Neural cell (in vitro differentiated cells): Measurements from ENCODE around the gene COG2. TPM values are rescaled to one million over a fixed set of nuclear protein-coding genes. Genes with fewer than 3 reads are reported as not detected.

Experiments
- H2AFZ ChIP-seq: fragments of 200-600, 300-800 bp; sonication (generic), shearing (Covaris generic); 2 replicates; pipeline ENCODE4 v1.6.0; 2014; ENCODE audit warnings: low read depth, mild to moderate bottlenecking, antibody characterized with exemption, low read length, moderate library complexity
- H3F3A ChIP-seq: fragments of 200-600 bp; shearing (Covaris generic); 2 replicates; pipeline ENCODE4 v1.6.1; 2016; ENCODE audit warnings: mild to moderate bottlenecking, moderate library complexity, mixed read lengths, antibody characterized with exemption, low read length; ENCODE audit not compliant: insufficient read depth, poor library complexity, severe bottlenecking
- H3K27ac ChIP-seq: fragments of 200-600, 300-800 bp; sonication (generic), shearing (Covaris generic); 2 replicates; pipeline ENCODE4 v1.5.1; 2014; ENCODE audit warnings: mild to moderate bottlenecking, low read length, moderate library complexity
- H3K27me3 ChIP-seq: fragments of 300-800, 200-600 bp; sonication (generic), shearing (Covaris generic); 2 replicates; pipeline ENCODE4 v1.6.0; 2014; ENCODE audit warnings: mild to moderate bottlenecking, low read depth, low read length, moderate library complexity; ENCODE audit not compliant: insufficient read depth
- H3K36me3 ChIP-seq: fragments of 300-800, 200-600 bp; sonication (generic), shearing (Covaris generic); 2 replicates; pipeline ENCODE4 v1.5.1; 2014; ENCODE audit warnings: mild to moderate bottlenecking, antibody characterized with exemption, low read length, moderate library complexity; ENCODE audit not compliant: insufficient read depth
- H3K4me2 ChIP-seq: fragments of 300-800, 200-600 bp; sonication (generic), shearing (Covaris generic); 2 replicates; pipeline ENCODE4 v1.6.0; 2014; ENCODE audit warnings: mild to moderate bottlenecking, low read length
- H3K4me3 ChIP-seq: fragments of 300-800, 200-600 bp; sonication (generic), shearing (Covaris generic); 2 replicates; pipeline ENCODE4 v1.5.1; 2014; ENCODE audit warnings: mild to moderate bottlenecking, low read length, moderate library complexity
- H3K79me2 ChIP-seq: fragments of 200-600 bp; shearing (Covaris generic); replicated peaks from 2 replicates; pipeline ENCODE4 v1.6.0; 2014; ENCODE audit warnings: mild to moderate bottlenecking, low read length, moderate library complexity; ENCODE audit not compliant: insufficient read depth
- H3K9ac ChIP-seq: fragments of 300-800, 200-600 bp; sonication (generic), shearing (Covaris generic); 2 replicates; pipeline ENCODE4 v1.6.1; 2016; ENCODE audit warnings: mild to moderate bottlenecking, low read length, mixed read lengths
- H3K9me2 ChIP-seq: fragments of 200-600 bp; shearing (Covaris generic); 2 replicates; pipeline ENCODE4 v1.6.1; 2016; ENCODE audit warnings: mild to moderate bottlenecking, low read length, mixed read lengths; ENCODE audit not compliant: insufficient read depth
- H3K9me3 ChIP-seq: fragments of 200-600, 300-800 bp; sonication (generic), shearing (Covaris generic); 2 replicates; pipeline ENCODE4 v1.6.1; 2016; ENCODE audit warnings: mild to moderate bottlenecking, mixed run types, low read length, moderate library complexity, mixed read lengths
- H4K20me1 ChIP-seq: fragments of 200-600 bp; shearing (Covaris generic); 2 replicates; pipeline ENCODE4 v1.6.1; 2016; ENCODE audit warnings: mild to moderate bottlenecking, mixed run types; ENCODE audit not compliant: insufficient read depth
- EP300 ChIP-seq: fragments of 450-650 bp; conservative IDR thresholded peaks from 2 replicates; pipeline ENCODE4 v1.6.1; 2014; ENCODE audit warnings: antibody characterized with exemption, mild to moderate bottlenecking, moderate library complexity; ENCODE audit not compliant: poor library complexity, severe bottlenecking
- EZH2 ChIP-seq: fragments of 200-600, 300-800 bp; shearing (Covaris generic), sonication (generic); IDR thresholded peaks from 2 replicates; pipeline ENCODE4 v1.6.1; 2014; ENCODE audit warnings: antibody characterized with exemption, low read length, borderline replicate concordance, mild to moderate bottlenecking; ENCODE audit not compliant: insufficient read depth, poor library complexity, severe bottlenecking
- MXI1 ChIP-seq: fragments of 450-650 bp; conservative IDR thresholded peaks from 2 replicates; pipeline ENCODE4 v1.6.1; 2014; ENCODE audit warnings: antibody characterized with exemption, mild to moderate bottlenecking; ENCODE audit not compliant: poor library complexity, severe bottlenecking
- POLR2AphosphoS5 ChIP-seq: IDR thresholded peaks from 2 replicates; pipeline ENCODE4 v1.6.1; 2012
- RAD21 ChIP-seq: fragments of 450-650 bp; conservative IDR thresholded peaks from 2 replicates; pipeline ENCODE4 v1.6.1; 2014; ENCODE audit warnings: antibody characterized with exemption, mild to moderate bottlenecking, moderate library complexity
- SMC3 ChIP-seq: fragments of 450-650 bp; conservative IDR thresholded peaks from 2 replicates; pipeline ENCODE4 v1.6.1; 2014; ENCODE audit warnings: antibody characterized with exemption, mild to moderate bottlenecking, moderate library complexity; ENCODE audit not compliant: poor library complexity
- TAF1 ChIP-seq: IDR thresholded peaks from 2 replicates; pipeline ENCODE4 v1.6.1; 2012; ENCODE audit warnings: low read depth
- polyA plus RNA-seq: library from polyadenylated mRNA; depleted of rRNA; stranded (reverse); fragments of >200 nt; gene quantifications from 2 replicates; pipeline ENCODE4 v1.2.3, GENCODE V29; 2014
- TF ChIP-seq, protein P1 (sequence below): fragments of 450-650 bp; IDR thresholded peaks from 2 replicates; pipeline ENCODE4 v1.5.1; 2014; ENCODE audit warnings: antibody characterized with exemption, mild to moderate bottlenecking, moderate library complexity; ENCODE audit not compliant: poor library complexity, severe bottlenecking
- TF ChIP-seq, protein P2 (sequence below): IDR thresholded peaks from 2 replicates; pipeline ENCODE4 v1.6.1; 2012; ENCODE audit warnings: borderline replicate concordance

Gene COG2
- polyA plus RNA-seq, 1 donor from 2014 or later = 14.5 TPM

DNA sequence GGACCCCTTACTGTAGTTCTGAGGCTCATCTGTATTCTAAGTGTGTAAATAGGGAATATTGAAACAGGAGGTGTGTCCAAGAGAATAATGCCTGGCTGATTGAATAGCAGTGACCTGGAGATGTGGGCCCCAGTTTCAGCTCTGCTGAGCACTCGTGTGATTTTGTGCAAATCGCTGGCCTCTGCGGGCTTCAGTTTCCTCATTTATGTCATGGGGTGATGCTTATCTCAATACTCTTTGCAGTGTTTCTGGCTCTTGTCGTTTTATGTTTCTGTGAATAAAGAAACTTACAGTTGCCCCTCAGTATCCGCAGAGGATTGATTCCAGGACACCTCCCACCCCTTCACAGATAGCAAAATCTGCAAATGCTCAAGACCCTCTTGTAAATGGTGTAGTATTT lies 5.0 kb downstream of the COG2 start:
- Histone ChIP-seq H3K36me3 (no peaks in the 10 kb centered on the region), H2AFZ (no peak overlapping the region), H4K20me1 (no peaks in the 10 kb centered on the region), H3K27ac (no peak overlapping the region), H3K79me2 (peaks cover 63% of the 10 kb centered on the region), H3F3A (no peaks in the 10 kb centered on the region), H3K27me3 (no peaks in the 10 kb centered on the region), H3K9ac (no peak overlapping the region), H3K9me2 (no peaks in the 10 kb centered on the region), H3K9me3 (no peaks in the 10 kb centered on the region), H3K4me2 (no peak overlapping the region), H3K4me3 (no peak overlapping the region)
- TF ChIP-seq TAF1 (no peak), EP300 (no peak), RAD21 (no peak), MXI1 (no peak), POLR2AphosphoS5 (no peak), EZH2 (no peak), SMC3 (no peak)
- TF ChIP-seq, protein P1, sequence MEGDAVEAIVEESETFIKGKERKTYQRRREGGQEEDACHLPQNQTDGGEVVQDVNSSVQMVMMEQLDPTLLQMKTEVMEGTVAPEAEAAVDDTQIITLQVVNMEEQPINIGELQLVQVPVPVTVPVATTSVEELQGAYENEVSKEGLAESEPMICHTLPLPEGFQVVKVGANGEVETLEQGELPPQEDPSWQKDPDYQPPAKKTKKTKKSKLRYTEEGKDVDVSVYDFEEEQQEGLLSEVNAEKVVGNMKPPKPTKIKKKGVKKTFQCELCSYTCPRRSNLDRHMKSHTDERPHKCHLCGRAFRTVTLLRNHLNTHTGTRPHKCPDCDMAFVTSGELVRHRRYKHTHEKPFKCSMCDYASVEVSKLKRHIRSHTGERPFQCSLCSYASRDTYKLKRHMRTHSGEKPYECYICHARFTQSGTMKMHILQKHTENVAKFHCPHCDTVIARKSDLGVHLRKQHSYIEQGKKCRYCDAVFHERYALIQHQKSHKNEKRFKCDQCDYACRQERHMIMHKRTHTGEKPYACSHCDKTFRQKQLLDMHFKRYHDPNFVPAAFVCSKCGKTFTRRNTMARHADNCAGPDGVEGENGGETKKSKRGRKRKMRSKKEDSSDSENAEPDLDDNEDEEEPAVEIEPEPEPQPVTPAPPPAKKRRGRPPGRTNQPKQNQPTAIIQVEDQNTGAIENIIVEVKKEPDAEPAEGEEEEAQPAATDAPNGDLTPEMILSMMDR = no peak
- TF ChIP-seq, protein P2, sequence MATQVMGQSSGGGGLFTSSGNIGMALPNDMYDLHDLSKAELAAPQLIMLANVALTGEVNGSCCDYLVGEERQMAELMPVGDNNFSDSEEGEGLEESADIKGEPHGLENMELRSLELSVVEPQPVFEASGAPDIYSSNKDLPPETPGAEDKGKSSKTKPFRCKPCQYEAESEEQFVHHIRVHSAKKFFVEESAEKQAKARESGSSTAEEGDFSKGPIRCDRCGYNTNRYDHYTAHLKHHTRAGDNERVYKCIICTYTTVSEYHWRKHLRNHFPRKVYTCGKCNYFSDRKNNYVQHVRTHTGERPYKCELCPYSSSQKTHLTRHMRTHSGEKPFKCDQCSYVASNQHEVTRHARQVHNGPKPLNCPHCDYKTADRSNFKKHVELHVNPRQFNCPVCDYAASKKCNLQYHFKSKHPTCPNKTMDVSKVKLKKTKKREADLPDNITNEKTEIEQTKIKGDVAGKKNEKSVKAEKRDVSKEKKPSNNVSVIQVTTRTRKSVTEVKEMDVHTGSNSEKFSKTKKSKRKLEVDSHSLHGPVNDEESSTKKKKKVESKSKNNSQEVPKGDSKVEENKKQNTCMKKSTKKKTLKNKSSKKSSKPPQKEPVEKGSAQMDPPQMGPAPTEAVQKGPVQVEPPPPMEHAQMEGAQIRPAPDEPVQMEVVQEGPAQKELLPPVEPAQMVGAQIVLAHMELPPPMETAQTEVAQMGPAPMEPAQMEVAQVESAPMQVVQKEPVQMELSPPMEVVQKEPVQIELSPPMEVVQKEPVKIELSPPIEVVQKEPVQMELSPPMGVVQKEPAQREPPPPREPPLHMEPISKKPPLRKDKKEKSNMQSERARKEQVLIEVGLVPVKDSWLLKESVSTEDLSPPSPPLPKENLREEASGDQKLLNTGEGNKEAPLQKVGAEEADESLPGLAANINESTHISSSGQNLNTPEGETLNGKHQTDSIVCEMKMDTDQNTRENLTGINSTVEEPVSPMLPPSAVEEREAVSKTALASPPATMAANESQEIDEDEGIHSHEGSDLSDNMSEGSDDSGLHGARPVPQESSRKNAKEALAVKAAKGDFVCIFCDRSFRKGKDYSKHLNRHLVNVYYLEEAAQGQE = no peak

DNA sequence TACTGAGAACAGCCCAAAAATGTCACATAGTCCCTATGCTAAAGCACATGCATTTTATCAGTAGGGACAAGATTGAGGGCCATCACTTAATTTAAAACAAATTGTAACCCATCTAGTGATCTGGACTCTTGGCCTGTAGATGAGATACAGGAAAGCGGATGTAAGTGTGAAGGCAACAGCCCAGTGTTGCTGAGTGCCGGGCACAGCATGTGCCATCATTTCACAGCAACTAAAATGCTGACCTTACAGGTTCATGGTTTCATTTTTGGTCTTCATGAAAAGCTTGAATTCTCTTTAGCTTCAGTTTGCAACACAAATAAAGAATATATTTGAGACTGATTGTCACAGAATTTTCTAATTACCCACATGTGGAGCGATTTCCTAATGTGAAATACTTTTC lies 5.8 kb downstream of the COG2 start:
- H3F3A ChIP-seq = no peaks in the 10 kb centered on the region
- no peaks in the 10 kb centered on the region for H3K9me3 ChIP-seq
- H3K36me3 ChIP-seq = no peaks in the 10 kb centered on the region
- no peak overlapping the region for H3K4me3 ChIP-seq
- no peak overlapping the region for H2AFZ ChIP-seq
- H3K9me2 ChIP-seq = no peaks in the 10 kb centered on the region
- no peak overlapping the region for H3K9ac ChIP-seq
- no peak overlapping the region for H3K27ac ChIP-seq
- TF ChIP-seq RAD21 (no peak), EZH2 (no peak), TAF1 (no peak), POLR2AphosphoS5 (no peak), EP300 (no peak), MXI1 (no peak)
- TF ChIP-seq, protein P1 = no peak
- H3K79me2 ChIP-seq = peaks cover 66% of the 10 kb centered on the region
- H3K4me2 ChIP-seq = no peak overlapping the region
- H4K20me1 ChIP-seq = no peaks in the 10 kb centered on the region
- no peaks in the 10 kb centered on the region for H3K27me3 ChIP-seq
